Measurements from ENCODE around the gene H2BK1.

Gene H2BK1

DNA sequence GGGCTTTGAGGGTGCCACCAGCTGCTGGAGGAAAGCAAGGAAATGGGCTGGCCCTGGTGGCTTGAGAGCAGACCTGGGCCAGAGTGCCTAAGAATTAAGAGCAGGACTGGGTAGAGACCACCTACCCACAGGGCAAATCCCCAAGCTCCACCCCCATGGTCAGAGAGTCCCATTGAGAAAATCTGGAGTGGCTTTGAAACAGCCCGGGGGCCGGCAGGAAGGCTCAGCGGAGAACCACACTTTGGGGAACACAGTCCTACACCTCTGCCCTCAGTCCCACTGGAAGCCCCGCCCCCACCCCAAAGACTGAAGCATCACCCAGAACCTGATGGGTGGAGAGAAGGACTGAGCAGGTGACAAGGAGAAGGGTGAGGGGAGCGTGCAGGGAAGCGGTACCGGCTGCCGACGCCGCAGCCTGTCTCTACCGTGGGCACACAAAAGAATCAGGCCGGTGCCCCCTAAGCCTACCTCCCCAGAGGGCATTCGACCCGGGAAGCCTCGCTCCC lies 34.6 kb upstream of the H2BK1 start:
- no peak for DNase-seq

DNA sequence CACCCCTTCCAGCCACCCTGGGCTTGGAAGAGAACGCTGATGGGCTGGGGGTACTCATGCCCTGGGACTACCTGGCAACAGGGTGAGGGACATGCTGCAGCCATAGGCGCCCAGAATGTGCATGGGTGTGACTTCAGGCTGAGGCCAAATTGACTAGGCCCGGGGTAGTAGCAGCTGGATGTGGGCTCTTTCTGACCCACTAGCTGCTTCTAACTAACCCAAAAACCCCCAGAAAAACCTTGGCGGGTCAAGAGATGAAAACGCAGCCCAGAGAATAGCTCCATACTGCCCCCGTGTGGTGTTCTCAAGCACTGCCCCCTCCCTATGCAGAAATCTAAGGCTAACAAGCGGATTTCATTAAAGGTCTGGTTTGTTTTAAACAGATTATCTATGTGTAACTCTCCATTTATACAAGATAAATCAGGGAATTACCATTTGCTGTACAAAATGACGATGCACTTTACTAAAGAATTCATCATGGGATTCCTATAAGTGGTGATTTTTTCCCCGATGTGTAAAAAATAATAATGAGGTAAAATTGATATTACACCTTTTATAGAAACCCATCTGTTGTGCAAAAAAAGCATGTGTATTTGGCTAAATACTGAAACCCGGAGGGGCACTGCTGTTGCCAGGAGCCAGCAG lies 34.0 kb upstream of the H2BK1 start:
- DNase-seq = no peak

DNA sequence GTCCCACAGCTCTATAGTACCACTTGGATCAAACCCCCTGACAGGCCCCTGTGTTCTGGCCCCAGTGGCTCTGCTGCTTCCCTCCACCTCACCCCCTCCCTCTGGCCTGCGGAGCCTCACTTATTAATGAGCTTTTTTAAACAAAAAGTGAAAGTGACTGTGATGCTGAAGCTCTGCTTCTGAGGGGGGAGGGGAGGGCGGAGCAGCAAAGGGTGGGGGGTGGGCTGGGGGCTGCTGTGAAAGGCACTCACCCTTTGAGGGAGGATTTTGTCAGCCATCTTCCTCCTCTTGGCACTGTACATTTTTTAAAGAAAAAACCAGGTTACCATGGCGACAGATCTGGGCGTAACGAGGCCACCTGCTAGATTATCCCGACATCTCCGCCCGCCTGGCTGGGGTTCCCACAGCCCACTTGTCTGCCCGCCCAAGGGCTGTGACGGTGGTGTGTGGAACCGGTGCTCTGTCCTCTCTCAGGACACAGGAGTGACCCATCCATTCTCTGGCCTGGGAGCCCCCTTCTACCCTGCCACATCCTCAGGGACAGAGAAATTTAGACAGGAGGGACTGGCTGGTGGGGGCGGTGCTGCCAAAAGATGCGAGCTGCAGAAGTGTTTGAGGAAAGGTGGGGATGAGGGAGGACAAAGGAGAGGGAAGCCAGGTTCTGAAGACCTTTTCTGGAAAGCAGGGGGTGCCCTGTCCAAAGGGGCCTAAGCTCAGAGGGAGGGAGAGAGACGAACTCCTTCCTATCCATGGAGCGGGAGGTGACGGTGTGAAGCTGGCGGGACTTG lies 33.3 kb upstream of the H2BK1 start:
- no peak for DNase-seq

DNA sequence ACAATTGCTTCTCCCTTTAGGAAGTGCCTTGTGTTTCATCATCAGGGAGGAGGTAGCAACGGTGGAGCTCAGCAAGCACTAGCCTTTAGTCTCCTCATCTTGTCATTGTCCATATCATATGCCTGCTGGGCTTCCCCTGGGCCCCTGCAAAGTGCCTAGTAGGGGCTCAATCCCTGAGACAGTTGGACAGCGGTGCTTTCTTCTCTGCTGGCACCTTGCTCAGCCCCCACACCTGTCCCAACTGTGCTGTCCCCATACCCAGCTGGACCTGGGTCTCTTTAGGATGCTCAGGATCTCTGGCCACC lies 32.7 kb upstream of the H2BK1 start:
- no peak for DNase-seq

GRCh38 chr7:151242159-151243044 lies 32.1 kb upstream of the H2BK1 start:
- DNase-seq = no peak

- no peak for DNase-seq
Observed at GRCh38 chr7:151241755-151242096, 31.4 kb upstream of the H2BK1 start.

DNA sequence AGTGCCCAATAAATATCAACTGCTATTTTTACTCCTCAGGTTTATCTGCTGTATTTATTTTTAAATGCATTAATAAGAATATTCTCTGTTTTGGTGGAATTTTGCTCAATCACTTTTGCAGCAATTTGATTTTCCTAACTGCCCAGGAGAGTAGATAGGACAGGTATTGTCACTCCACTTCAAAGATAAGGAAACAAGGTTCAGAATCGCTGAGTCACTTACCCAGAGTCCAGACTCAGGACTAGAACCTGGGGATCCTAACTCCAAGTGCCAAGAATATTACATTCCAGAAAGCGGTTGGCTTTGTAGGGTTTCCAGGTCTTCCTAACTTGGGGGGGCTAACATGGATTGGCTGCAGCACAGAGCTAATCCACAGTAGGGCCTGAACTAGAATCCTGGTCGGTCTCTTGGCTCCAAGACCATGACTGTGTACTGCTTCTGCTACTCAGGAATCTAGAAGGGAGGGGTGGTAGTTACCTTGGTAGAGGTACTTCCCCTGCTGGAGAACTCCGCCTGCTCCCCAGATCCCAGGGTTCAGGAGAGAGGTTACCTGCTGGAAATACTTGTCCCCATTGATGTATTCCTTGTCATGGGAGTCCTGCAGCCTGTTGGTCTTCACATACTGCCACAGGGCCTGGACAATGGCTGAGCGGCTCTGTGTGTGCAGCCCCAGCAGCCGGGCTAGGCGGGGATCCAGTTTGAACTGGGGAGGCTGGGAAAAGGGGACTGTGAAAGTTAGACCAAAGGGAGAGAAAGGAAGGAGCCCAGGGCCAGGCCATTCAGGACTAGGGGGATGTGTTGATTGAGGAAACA lies 30.9 kb upstream of the H2BK1 start:
- DNase-seq = no peak

DNA sequence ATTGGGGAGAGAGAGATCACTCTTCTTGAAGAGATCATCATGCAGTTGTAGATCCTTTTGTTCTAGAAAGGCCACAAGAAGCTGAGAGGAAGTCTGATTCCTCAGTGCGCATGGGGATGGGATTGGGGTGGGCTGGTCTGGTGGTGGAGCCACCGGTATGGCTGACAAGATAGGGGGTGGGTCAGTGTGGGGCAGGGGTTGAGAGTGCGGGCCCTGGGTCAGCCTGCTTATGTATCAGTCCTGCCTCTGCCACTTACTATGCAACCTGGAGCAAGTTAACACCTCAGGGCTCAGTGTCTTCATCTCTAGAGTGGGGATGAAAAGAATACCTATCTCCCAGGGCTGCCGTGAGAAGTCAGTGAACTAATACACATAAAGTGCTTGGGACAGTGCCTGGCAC lies 30.2 kb upstream of the H2BK1 start:
- DNase-seq = no peak

- no peak for DNase-seq
Observed at GRCh38 chr7:151239837-151240459, 29.7 kb upstream of the H2BK1 start.

GRCh38 chr7:151238924-151239836 lies 28.9 kb upstream of the H2BK1 start:
- DNase-seq = no peak

DNA sequence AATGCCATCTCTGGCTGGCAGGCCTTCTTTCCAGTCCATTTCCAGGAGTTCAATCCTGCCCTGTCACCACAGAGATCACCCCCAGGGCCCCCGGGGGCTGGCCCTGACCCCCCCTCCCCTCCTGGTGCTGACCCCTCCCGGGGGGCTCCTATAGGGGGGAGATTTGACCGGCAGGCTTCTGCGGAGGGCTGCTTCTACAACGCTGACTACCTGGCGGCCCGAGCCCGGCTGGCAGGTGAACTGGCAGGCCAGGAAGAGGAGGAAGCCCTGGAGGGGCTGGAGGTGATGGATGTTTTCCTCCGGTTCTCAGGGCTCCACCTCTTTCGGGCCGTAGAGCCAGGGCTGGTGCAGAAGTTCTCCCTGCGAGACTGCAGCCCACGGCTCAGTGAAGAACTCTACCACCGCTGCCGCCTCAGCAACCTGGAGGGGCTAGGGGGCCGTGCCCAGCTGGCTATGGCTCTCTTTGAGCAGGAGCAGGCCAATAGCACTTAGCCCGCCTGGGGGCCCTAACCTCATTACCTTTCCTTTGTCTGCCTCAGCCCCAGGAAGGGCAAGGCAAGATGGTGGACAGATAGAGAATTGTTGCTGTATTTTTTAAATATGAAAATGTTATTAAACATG lies 28.0 kb upstream of the H2BK1 start:
- DNase-seq = no peak

DNA sequence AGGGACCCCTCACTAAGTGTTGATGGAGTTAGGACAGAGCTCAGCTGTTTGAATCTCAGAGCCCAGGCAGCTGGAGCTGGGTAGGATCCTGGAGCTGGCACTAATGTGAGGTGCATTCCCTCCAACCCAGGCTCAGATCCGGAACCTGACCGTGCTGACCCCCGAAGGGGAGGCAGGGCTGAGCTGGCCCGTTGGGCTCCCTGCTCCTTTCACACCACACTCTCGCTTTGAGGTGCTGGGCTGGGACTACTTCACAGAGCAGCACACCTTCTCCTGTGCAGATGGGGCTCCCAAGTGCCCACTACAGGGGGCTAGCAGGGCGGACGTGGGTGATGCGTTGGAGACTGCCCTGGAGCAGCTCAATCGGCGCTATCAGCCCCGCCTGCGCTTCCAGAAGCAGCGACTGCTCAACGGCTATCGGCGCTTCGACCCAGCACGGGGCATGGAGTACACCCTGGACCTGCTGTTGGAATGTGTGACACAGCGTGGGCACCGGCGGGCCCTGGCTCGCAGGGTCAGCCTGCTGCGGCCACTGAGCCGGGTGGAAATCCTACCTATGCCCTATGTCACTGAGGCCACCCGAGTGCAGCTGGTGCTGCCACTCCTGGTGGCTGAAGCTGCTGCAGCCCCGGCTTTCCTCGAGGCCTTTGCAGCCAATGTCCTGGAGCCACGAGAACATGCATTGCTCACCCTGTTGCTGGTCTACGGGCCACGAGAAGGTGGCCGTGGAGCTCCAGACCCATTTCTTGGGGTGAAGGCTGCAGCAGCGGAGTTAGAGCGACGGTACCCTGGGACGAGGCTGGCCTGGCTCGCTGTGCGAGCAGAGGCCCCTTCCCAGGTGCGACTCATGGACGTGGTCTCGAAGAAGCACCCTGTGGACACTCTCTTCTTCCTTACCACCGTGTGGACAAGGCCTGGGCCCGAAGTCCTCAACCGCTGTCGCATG lies 27.2 kb upstream of the H2BK1 start:
- no peak for DNase-seq

DNA sequence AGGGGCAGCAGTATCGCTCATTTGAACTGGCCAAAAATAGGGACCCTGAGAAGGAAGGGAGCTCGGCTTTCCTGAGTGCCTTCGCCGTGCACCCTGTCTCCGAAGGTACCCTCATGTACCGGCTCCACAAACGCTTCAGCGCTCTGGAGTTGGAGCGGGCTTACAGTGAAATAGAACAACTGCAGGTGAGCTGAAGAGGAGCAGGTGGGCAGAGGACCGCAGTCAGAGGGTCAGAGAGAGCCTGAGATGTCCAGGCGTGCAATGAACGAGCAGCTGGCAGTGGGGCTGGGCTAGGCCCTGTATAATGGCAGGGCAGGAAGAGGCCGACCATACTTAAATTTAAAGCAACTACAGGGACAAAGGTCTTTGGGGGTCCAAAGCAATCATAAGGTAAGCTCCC lies 26.1 kb upstream of the H2BK1 start:
- DNase-seq = no peak

- DNase-seq = no peak
Observed at GRCh38 chr7:151235091-151235787, 25.0 kb upstream of the H2BK1 start.

GRCh38 chr7:151233804-151234203 lies 23.5 kb upstream of the H2BK1 start:
- no peak for DNase-seq

DNA sequence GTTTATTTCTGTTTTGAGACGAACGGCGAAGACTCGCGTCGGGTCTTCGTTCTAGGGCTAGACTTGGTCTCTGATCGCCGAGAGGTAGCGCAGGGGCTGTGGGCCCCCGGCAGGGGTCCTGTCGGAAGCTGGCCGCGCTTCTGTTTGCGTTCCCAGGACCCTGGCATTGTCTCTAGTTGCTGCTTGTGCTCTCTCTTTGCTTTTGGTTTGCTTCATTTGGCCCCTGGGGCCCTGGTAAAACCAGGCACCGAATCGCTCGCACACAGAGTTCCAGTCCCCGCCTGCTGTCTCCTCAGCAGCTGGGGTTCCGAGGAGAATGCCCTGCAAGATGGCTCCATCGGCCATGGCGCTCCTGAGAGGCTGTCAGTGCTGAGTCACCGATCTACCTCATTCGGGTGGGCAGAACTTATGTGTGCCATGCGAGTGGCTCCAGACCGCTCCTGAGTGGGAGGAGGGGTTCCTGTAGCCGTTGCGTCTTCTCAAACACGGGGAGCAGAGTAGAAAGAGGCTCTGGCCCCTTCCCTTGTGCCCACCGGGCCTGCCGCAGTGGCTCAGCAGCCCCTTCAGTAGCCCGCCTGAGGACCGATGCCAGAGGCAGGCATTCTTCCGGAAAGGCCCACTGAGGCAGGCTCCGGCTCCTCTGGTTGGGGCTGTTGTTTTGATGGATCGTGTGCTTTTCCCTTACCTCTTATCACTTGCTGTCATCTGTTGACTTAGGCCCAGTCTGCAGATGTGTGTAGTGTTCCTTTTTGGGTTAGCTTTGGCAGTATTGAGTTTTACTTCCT lies 22.8 kb upstream of the H2BK1 start:
- DNase-seq = peak; percentile 22

DNA sequence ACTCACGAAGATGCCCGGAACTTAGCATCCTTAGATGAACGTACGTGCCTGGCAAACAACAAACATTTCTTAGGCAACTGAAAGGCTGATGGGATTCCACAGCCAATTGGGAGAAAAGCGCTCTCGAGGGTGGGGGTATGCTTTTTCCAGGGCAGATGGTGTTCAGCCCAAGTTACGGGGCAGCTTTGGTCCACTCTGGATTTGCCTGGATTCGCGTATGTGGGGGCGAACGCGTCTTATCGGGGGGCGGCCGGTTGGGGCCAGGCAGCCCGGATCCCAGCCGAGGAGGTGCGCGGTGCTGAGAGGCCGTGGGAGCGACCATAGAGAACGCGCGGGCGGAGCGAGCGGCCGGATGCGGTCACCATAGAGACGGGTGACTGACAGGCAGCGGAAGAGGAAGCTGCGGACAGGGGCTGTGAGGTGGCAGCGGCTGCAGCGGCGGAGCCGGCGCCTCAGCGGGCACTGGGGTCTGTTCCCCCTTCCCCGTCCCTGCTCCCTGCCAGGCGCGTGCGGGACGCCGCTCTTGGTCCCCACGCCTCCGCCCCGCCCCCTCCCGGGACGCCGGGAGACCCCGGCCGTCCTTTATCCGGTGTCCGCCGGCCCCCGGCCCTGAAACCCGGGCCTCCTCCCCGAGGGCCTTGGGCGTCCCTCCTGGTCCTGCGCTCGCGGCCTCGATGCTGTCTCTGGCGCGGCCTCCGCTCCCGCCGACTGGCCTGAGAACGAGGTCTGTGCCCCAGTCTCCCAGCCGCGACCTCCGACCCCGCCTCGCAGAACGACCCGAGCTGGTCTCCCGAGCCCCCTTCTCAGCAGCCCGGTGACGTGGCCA lies 22.0 kb upstream of the H2BK1 start, which contains the start of gene CHPF2:
CHPF2 (plus strand) TSS at position 393 of the 826 bp plus-strand sequence. CDS start 1,529 bp downstream, outside the sequence.
- DNase-seq = peak; percentile 63
